ENCODE measurements around the gene UBE2J1.
"Not testable (repeated sequence)": the region's sequence is repeated elsewhere in the genome, so short reads cannot be mapped to it uniquely, and the experiment has no call there.

The UBE2J1 gene

GRCh38 chr6:89320012-89320559 is 32.4 kb downstream of the UBE2J1 start:
- DNase-seq (ENCODE audit: low read depth in 2 of 2) = no peak

- no peak for DNase-seq (ENCODE audit: low read depth in 2 of 2)
Measured at GRCh38 chr6:89317067-89317466, 35.5 kb downstream of the UBE2J1 start.

DNA sequence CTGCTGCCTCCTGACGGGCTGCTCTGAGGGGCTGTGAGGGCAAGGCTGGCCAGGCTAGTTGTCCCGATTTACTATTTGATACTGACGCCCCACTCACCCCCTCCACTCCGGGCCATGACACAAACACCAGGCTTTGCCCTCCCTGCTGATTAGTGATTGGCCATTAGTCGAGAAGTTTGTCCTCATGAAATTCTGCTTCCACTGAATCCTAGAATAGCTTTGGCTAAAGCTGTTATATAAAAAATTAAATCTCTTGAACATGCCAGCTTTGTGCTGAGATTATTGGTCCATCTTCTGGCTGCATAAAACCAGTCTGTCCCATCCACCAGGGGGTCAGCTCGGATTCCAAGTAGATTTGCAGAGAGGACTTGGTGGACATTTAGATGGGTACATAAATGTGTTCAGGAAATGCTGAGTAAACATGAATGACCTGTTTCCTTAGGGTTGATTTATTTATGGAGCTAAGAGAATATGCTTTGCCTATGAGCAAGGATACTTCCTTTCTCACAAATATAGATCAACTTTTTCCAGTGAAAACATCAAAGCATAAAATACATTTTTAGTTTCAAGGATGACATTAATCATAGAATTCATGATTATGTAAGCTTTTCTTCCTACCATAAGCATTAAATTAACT is 37.2 kb downstream of the UBE2J1 start, which contains the start of gene GABRR2:
Gene GABRR2 (minus strand): TSS at position 51 of the 637 bp plus-strand sequence. CDS start 134 bp downstream, outside the sequence.
- no peak for DNase-seq (ENCODE audit: low read depth in 2 of 2)

- no peak for DNase-seq (ENCODE audit: low read depth in 2 of 2)
Measured at GRCh38 chr6:89314692-89315091, 37.8 kb downstream of the UBE2J1 start.

- peak; percentile 78 for DNase-seq (ENCODE audit: low read depth in 2 of 2)
Measured at GRCh38 chr6:89313006-89313405, 39.5 kb downstream of the UBE2J1 start.

DNA sequence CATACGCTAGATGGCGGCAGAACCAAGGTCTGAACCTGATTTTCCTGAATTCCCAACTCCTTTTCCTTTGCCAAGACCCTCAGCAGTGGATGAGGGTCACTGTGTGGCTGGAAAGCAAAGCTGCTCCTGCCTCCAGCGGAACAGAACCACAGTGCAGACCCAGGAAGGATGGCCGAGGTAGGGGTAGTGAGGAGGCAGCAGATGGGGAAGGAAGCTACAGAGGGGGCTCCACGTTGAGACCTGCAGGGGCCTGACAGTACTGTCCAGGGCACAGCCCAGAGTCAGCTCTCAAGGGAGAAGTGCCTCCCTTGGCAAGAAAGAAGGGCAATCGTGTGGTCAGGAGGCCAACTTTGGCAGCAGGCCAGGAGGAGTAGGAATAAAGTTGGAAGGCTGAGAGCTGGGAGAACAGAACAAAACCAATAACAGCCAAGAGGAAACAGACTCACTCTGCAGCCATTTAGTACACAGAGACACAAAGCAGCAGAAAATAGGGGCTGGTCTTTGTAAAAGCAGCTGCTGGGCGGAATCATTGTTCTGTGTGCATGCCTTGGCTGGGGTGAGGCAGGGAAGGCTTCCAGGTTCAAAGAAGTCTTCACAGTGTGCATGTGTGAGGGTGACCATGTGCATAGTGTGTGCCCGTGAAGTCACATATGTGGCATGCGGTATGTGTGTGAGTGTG is 40.5 kb downstream of the UBE2J1 start:
- DNase-seq (ENCODE audit: low read depth in 2 of 2) = peak; percentile 8 to 16

DNA sequence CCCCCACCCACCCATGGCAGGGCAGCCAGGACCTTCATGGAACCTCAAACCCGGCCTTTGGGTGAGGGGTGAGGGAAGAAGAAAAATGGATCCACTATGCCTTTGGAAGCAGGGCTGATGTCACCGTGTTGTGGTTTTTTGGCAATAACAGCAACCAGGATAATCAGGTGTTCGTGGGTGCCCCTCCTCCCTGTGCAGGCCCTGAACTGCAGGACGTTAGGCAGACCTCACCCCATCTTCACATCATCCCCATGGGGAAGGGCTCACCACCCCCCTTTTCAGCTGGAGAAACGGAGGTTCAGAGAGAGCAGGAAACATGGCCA is 41.0 kb downstream of the UBE2J1 start:
- no peak for DNase-seq (ENCODE audit: low read depth in 2 of 2)

GRCh38 chr6:89310929-89311328 is 41.6 kb downstream of the UBE2J1 start:
- DNase-seq (ENCODE audit: low read depth in 2 of 2) = no peak

- no peak for DNase-seq (ENCODE audit: low read depth in 2 of 2)
Measured at GRCh38 chr6:89308525-89309395, 43.8 kb downstream of the UBE2J1 start.

- not testable (repeated sequence) for DNase-seq (ENCODE audit: low read depth in 2 of 2)
Measured at GRCh38 chr6:89304517-89304916, 48.0 kb downstream of the UBE2J1 start.

DNA sequence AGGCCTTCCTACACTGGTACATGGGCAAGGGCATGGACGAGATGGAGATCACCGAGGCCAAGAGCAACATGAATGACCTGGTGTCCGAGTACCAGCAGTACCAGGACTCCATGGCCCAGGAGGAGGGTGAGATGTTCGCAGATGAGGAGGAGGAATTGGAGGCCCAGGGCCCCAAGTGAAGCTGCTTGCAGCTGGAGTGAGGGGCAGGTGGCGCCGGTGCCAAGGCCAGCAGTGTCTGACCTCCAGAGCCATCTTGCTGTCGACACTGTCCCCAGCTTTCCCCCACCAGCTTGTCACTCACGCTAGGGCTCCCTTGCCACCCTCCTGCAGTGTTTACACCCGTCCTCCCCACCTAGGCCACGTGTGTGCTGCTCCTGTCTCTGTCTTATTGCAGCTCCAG is 49.6 kb downstream of the UBE2J1 start:
- DNase-seq (ENCODE audit: low read depth in 2 of 2) = no peak

DNA sequence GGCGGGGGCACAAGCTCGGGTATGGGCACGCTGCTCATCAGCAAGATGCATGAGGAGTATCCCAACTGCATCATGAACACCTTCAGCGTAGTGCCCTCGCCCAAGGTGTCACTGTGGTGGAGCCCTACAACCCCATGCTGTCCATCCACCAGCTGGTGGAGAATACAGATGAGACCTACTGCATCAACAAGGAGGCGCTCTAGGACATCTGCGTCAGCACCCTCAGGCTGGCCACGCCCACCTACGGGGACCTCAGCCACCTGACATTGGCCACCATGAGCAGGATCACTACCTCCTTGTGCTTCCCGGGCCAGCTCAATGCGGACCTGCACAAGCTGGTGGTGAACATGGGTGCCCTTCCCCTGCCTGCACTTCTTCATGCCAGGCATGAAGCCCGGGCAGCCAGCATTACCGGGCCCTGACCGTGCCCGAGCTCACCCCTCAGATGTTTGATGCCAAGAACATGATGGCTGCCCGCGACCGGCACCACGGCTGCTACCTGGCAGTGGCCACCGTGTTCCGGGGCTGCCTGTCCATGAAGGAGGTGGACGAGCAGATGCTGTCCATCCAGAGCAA is 50.2 kb downstream of the UBE2J1 start:
- DNase-seq (ENCODE audit: low read depth in 2 of 2) = no peak

- no peak for DNase-seq (ENCODE audit: low read depth in 2 of 2)
Measured at GRCh38 chr6:89301586-89302194, 50.8 kb downstream of the UBE2J1 start.

GRCh38 chr6:89299466-89299850 is 53.1 kb downstream of the UBE2J1 start:
- DNase-seq (ENCODE audit: low read depth in 2 of 2) = no peak

DNA sequence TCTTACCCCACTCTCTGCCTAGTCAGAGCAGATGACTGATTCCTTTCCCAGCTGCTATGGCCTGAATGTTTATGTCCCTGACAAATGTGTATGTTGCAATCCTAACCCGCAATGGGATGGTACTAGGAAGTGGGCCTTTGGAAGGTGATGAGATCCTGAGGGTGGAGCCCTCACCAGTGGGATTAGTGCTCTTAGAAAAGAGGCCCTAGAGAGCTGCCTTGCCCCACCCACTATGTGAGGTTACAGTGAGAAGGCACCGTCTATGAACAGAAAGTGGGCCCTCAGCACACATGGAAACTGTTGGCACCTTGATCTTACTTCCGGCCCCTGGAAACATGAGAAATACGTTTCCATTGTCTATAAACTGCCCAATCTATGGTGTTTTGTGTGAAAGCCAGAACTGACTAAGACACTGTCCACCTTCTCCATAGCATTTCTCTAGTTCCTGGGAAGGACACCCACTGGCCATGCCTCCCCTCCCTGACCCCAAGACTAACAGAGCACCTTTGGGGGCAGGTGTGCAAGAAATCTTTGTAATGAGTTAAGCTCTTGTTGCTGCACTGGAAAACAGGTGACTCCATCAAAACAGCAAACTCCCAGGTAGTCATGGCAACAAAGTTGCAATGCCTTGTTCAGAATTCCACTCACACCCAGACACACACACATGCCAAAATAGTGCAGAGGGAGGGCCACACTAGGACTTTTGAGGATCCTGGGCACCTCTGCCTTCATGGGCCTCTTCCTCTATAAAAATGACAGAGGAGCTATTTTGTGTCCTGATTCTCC is 53.6 kb downstream of the UBE2J1 start:
- no peak for DNase-seq (ENCODE audit: low read depth in 2 of 2)

DNA sequence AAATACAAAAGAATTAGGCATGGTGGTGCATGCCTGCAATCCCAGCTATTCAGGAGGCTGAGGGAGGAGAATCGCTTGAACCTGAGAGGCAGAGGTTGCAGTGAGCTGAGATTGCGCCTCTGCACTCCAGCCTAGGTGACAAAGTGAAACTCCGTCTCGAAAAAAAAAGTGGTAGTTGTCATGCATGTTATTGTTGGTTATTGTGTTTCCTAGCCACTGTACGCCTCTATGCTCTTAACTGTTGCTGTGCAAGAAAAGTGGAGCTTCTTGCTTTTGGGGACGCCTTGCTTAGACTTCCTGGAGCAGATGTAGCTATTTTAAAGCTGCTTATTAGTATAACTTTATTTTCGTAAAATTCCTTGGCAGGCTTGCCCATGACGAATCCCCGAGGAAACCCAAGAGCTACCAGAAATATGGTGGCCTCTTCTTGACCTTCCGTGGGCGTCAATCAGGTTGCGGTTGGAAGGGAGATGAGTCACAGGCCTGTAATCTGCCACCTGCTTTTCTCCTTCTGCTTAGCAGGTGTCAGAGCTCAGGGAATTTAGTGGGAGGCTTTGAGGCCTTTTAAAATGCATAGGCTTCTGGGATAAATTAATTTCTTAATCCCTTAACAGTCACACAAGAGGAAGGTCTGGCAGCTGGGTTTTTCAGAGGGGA is 54.7 kb downstream of the UBE2J1 start:
- DNase-seq (ENCODE audit: low read depth in 2 of 2) = peak; percentile 70 to 73

DNA sequence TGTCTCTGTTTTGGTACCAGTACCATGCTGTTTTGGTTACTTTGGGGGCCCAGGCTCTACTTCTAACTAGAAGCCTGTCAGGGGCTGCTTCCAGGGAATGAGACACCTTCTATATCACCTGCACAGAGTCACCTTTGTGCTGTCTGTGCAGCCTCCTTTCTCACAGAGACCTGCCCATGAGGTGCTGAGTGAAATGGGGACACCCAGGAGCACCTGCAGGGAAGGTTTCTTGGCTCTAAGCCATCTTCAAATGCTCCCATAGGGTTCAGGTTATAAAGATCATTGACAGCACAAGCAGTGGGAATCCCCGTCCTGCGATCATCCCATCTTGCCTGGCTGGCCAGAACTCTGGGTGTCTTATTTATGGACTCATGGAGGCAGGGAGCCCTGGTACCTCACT is 56.5 kb downstream of the UBE2J1 start:
- no peak for DNase-seq (ENCODE audit: low read depth in 2 of 2)

GRCh38 chr6:89295116-89295515 is 57.4 kb downstream of the UBE2J1 start:
- DNase-seq (ENCODE audit: low read depth in 2 of 2) = not testable (repeated sequence)

DNA sequence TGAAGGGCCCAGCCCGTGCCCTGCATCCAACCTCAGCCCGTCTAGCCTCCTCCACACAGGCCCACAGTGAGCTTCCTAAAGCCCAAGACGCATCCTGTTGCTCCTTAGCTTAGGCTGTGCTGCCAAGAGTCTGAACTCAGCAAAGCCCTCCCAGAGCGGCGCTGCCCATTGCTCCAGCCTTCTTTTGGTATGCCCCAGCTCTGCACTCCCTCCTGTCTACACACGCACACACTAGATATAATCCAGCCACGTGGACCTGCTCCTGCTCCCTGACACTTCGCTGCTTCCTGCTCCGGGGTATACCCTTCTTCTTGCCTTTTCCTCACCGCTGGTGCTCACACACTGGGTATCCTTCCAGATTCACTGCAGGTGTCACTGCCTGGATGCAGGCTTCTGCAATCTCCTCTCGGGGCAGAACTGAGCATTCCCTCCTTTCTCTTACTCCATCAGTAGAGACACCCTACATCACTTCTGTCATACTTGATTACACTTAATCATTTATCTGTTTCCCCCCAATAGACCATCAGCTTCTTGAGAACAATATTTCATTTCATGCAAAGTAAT is 61.2 kb downstream of the UBE2J1 start:
- DNase-seq (ENCODE audit: low read depth in 2 of 2) = no peak

All from fibroblast of skin of left biceps (primary cell).